ENCODE measurements around the gene ALKAL2.

DNA sequence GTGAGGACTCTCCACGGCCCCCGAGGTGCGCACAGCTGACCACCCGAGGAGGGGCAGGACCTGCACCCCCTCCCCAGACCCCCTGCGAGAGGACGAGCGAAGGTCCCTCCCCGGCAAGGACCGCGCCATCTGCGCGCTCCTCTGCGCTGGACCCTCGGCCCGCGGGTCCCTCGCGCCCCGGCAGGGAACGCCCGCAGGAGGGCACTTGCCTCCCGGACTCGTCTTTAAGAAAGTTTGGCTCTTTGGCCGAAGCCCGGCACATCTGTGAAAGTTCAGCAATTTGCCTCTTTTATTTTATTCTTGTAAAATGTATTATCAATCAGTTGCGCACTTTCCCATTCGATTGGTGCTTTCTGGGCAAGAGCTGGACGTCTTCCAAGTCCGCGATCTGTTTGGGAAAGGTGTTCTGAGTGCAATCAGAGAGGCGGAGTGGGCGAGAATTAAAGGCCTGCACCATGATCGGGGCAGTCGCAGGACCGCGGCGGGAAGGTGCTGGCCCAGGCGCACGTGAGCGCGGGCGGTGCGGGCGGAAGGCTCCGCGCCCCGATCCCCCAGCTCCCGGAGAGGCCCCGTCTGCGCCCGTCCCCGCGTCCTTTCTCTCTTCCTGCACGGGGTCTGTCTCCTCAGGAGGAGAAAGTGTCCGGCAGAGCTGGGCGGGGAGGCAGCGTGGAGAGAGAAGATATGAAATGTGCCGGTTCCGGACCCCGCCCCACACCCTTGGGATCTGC, 1.6 kb upstream of the ALKAL2 start:
- TF ChIP-seq EP300 (IDR thresholded peaks at IDR 0.05) (no peak), POLR2A (IDR thresholded peaks at IDR 0.05; ENCODE audit: low read depth) (no peak)
- TF ChIP-seq, protein P1, sequence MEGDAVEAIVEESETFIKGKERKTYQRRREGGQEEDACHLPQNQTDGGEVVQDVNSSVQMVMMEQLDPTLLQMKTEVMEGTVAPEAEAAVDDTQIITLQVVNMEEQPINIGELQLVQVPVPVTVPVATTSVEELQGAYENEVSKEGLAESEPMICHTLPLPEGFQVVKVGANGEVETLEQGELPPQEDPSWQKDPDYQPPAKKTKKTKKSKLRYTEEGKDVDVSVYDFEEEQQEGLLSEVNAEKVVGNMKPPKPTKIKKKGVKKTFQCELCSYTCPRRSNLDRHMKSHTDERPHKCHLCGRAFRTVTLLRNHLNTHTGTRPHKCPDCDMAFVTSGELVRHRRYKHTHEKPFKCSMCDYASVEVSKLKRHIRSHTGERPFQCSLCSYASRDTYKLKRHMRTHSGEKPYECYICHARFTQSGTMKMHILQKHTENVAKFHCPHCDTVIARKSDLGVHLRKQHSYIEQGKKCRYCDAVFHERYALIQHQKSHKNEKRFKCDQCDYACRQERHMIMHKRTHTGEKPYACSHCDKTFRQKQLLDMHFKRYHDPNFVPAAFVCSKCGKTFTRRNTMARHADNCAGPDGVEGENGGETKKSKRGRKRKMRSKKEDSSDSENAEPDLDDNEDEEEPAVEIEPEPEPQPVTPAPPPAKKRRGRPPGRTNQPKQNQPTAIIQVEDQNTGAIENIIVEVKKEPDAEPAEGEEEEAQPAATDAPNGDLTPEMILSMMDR (IDR thresholded peaks at IDR 0.05) = no peak

Data from esophagus muscularis mucosa (tissue), 4 donors.